Mucosa of descending colon (tissue), 3 donors: ENCODE data around the gene NELL1. TPM values are rescaled to one million over a fixed set of nuclear protein-coding genes. Genes with fewer than 3 reads are reported as not detected.

Experiments used
- ATAC-seq: fragments of 200-7000 bp; cut with Tn5 transposase; one replicate; pipeline ENCODE4 v1.9.1; 2020; ENCODE audit warnings: mild to moderate bottlenecking, moderate library complexity
- DNase-seq, 3 donors: peaks; one replicate each; pipeline ENCODE4 v3.0.0-alpha.2; 2020
- H3K36me3 ChIP-seq: fragments of 200-600 bp; one replicate; pipeline ENCODE4 v1.8.0; 2021; ENCODE audit warnings: low read depth, mild to moderate bottlenecking
- H3K4me1 ChIP-seq: fragments of 200-600 bp; one replicate; pipeline ENCODE4 v1.8.0; 2021; ENCODE audit warnings: low read depth, mild to moderate bottlenecking
- H3K4me3 ChIP-seq: fragments of 200-600 bp; one replicate; pipeline ENCODE4 v1.8.0; 2021; ENCODE audit warnings: mild to moderate bottlenecking
- H3K9me3 ChIP-seq: fragments of 200-600 bp; one replicate; pipeline ENCODE4 v1.8.0; 2021; ENCODE audit warnings: mild to moderate bottlenecking
- CTCF ChIP-seq: fragments of 200-600 bp; IDR thresholded peaks from one replicate; pipeline ENCODE4 v1.8.0; 2022; ENCODE audit warnings: antibody characterized with exemption, mild to moderate bottlenecking
- intact Hi-C, 2 donors: fragments of 100-400 bp; cut with DNase I in 1 of 2; cut with micrococcal nuclease in 1 of 2; formaldehyde crosslinking; loops; one replicate each; pipeline versions ENCODE4 v1.11.0 to v1.11.1; 2022; cut with DNase I, micrococcal nuclease
- total RNA-seq, 3 donors: library from RNA; stranded (reverse); fragmentation: NEBNext Ultra II Directional in 2 of 3; extraction: Animal tissue kit (Norgen Biotek cat#: 25700) in 2 of 3; gene quantifications; one replicate each; pipeline versions ENCODE4 v1.2.1 to v1.2.4, GENCODE V29; 2021 to 2023
- donor health status: DM: no; HTN: no; CAD: no; lungs with moderate emphysema.
- donor health status: DM: no; HTN: no; CAD: no.
- donor health status: DM: no; HTN: yes; CAD: no.

The NELL1 gene
- total RNA-seq, 3 donors from 2014 or later = 0.20 to 0.73 (median 0.31) TPM

DNA sequence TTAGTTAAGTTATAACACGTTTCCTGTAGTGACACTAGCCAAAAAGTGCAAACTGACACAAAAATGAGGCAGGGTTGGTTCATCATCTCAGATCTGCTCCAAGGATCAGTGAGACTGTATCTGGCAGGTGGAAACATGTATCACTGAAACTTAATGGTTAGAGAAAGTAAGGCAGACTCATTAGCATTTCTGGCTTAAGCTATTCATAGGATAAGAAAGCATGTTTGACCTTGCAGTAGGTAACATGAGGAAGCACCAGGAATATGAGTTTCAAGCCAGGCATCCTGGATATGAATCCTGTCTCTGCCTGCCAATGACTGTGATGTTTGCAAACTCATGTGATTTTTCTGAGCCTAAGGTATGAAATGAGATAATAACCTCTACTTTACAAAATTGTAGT, 732.1 kb downstream of the NELL1 start:
- Histone ChIP-seq H3K36me3 (no peaks in the 10 kb centered on the region), H3K4me3 (no peak overlapping the region), H3K4me1 (no peaks in the 10 kb centered on the region), H3K9me3 (peaks cover 17% of the 10 kb centered on the region)
- intact Hi-C loops = no loop called here
- no peak for ATAC-seq
- DNase-seq = no peak
- no peak for TF ChIP-seq CTCF

GRCh38 chr11:21402274-21402673, 732.9 kb downstream of the NELL1 start:
- intact Hi-C loops = no loop called here
- ATAC-seq (no peak), DNase-seq (no peak)
- peaks cover 17% of the 10 kb centered on the region for H3K9me3 ChIP-seq
- H3K4me3 ChIP-seq = no peak overlapping the region
- no peaks in the 10 kb centered on the region for H3K36me3 ChIP-seq
- H3K4me1 ChIP-seq = no peaks in the 10 kb centered on the region
- TF ChIP-seq CTCF = no peak

DNA sequence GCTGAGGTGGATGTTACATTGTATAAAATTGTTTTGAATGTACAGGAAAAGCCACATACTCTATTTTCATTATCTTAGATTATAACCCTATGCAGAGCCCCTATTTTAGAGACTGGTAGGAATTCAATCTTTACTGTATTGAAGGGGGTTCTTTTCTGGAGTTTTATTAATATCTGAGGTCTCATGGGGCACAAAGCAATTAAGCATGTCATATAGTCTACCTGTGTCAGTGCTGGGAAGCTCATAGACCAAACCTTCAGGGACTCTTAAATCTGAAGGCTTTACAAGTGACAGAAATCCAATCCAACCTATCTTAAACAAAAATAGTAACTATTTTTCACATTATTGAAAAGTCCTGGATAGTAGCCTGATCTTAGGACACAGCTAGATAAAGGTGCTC, 733.7 kb downstream of the NELL1 start:
- intact Hi-C loops = no loop called here
- Histone ChIP-seq H3K4me1 (no peaks in the 10 kb centered on the region), H3K36me3 (no peaks in the 10 kb centered on the region), H3K4me3 (no peak overlapping the region), H3K9me3 (peaks cover 17% of the 10 kb centered on the region)
- TF ChIP-seq CTCF = no peak
- DNase-seq = no peak
- ATAC-seq = no peak

DNA sequence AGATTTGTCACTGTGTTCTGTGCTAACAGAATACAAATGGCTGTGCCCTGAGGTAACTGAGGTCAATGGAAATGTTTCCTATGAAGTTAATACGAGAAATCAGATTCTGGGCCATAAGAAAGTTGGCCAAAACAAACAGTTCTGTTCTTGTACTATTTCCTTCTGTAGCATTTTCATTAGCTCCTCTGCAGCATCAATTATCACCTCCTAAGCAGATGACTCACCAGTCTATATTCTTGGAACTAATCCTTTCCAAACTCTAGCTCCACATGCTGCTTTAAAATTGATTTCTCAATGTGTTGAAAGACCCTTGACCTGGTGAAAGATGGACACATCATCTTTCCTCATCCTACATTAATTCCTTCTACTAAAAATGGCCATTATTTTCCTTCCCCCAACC, 736.0 kb downstream of the NELL1 start:
- peaks cover 18% of the 10 kb centered on the region for H3K9me3 ChIP-seq
- ATAC-seq (no peak), DNase-seq (no peak)
- intact Hi-C loops = no loop called here
- H3K4me1 ChIP-seq = no peaks in the 10 kb centered on the region
- no peak overlapping the region for H3K4me3 ChIP-seq
- no peaks in the 10 kb centered on the region for H3K36me3 ChIP-seq
- no peak for TF ChIP-seq CTCF

- intact Hi-C loops = no loop called here
- Histone ChIP-seq H3K4me3 (no peak overlapping the region), H3K9me3 (peaks cover 15% of the 10 kb centered on the region), H3K36me3 (no peaks in the 10 kb centered on the region), H3K4me1 (no peaks in the 10 kb centered on the region)
- TF ChIP-seq CTCF = no peak
- DNase-seq = no peak
- ATAC-seq = no peak
Observed at GRCh38 chr11:21410513-21410912, 741.1 kb downstream of the NELL1 start.

GRCh38 chr11:21411104-21411503, 741.7 kb downstream of the NELL1 start:
- Histone ChIP-seq H3K36me3 (no peaks in the 10 kb centered on the region), H3K4me1 (no peaks in the 10 kb centered on the region), H3K4me3 (no peak overlapping the region), H3K9me3 (peaks cover 18% of the 10 kb centered on the region)
- intact Hi-C loops = no loop called here
- no peak for TF ChIP-seq CTCF
- ATAC-seq = no peak
- no peak for DNase-seq
